Ectodermal cell (in vitro differentiated cells): ENCODE results near the gene MFSD2B.

Experiments used
- H3K27ac ChIP-seq: 2 replicates; pipeline ENCODE4 v1.7.0; 2013; ENCODE audit warnings: mild to moderate bottlenecking, low read depth, low read length; ENCODE audit not compliant: insufficient read depth, poor library complexity, severe bottlenecking
- H3K27me3 ChIP-seq: 2 replicates; pipeline ENCODE4 v1.7.0; 2013; ENCODE audit warnings: mild to moderate bottlenecking, low read length; ENCODE audit not compliant: insufficient read depth, control insufficient read depth, poor library complexity, severe bottlenecking
- H3K36me3 ChIP-seq: one replicate; pipeline ENCODE4 v1.7.0; 2013; ENCODE audit warnings: low read length; ENCODE audit not compliant: control insufficient read depth, insufficient read depth
- H3K4me1 ChIP-seq: one replicate; pipeline ENCODE4 v1.7.0; 2013; ENCODE audit warnings: low read length; ENCODE audit not compliant: control insufficient read depth, insufficient read depth
- H3K4me3 ChIP-seq: 2 replicates; pipeline ENCODE4 v1.7.0; 2013; ENCODE audit warnings: low read depth, low read length, control low read depth; ENCODE audit not compliant: insufficient read depth
- H3K9me3 ChIP-seq: 2 replicates; pipeline ENCODE4 v1.7.0; 2013; ENCODE audit warnings: mild to moderate bottlenecking, low read length, moderate library complexity; ENCODE audit not compliant: control insufficient read depth
- WGBS, 2 experiments: methylation state at CpG; one replicate each; pipeline ENCODE4 v1.1.7; 2013; ENCODE audit warnings: missing lambda C conversion rate in 2 of 2; 5-methylcytosine and 5-hydroxymethylcytosine counted together

The MFSD2B gene

DNA sequence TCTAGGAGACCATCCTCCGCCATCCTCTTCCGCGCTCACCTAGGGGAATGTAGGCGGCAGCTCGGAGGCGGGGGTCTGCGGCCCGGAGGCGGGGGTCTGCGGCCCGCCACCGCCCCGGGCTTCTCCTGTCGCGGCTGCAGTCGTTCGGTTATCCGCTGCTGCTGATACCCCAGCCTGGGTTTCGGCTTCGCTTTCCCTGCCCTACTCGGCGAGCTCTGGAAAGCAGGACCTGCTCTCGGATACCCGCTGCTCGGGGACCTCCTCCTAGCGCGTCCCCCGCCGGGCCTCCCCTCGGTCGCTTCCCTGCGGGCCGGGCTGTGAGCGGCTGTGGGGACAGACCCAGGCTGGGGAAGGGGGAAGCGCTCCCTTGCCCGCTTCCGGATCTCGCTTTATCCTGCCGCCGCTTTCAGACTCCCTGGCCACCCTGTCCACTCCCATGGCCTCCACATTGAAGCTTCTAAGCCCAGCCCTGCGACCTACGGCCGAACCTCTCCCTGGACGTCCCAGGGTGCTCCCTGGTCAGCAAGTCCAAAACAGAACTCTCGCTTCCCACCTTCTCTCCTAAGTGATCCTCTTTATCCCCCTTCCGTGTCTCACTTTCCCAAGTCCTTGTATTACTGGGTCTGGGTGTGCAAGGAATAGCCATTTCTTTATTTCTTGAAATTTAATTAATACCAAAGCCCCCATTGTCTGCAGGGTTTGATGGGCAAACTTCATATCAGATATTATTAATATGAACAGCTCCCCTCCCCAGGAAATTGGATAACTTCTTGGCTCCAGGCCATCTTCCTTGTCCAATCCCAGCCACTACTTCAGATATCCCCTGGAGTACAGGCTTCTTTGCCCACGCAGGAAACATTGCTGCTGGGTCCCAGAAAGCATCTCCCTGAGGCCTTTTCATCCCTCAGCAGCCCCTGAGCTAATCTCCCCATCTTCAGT lies 40.4 kb downstream of the MFSD2B start:
- WGBS, 2 experiments, result 2 to 4% methylated on average over 47 of the region's 47 CpGs
- Histone ChIP-seq H3K27me3 (no peaks in the 10 kb centered on the region), H3K27ac (peak overlapping the region; percentile 16), H3K36me3 (no peaks in the 10 kb centered on the region), H3K9me3 (no peaks in the 10 kb centered on the region), H3K4me1 (no peaks in the 10 kb centered on the region), H3K4me3 (peak overlapping the region; percentile 78)

GRCh38 chr2:24051833-24052232 lies 41.9 kb downstream of the MFSD2B start:
- WGBS, 2 experiments, result 94% methylated on average over 8 of the region's 8 CpGs
- Histone ChIP-seq H3K9me3 (no peaks in the 10 kb centered on the region), H3K27me3 (no peaks in the 10 kb centered on the region), H3K4me1 (no peaks in the 10 kb centered on the region), H3K4me3 (no peak overlapping the region), H3K27ac (no peak overlapping the region), H3K36me3 (no peaks in the 10 kb centered on the region)

- Histone ChIP-seq H3K27ac (no peak overlapping the region), H3K4me1 (no peaks in the 10 kb centered on the region), H3K9me3 (no peaks in the 10 kb centered on the region), H3K36me3 (no peaks in the 10 kb centered on the region), H3K27me3 (no peaks in the 10 kb centered on the region), H3K4me3 (no peak overlapping the region)
- WGBS, 2 experiments, result 100% methylated on average over 1 of the region's 1 CpG; no CpG with 5 or more reads in 1 of the 2 experiments
Measured at GRCh38 chr2:24052951-24053350, 43.1 kb downstream of the MFSD2B start.

GRCh38 chr2:24054366-24055010 lies 44.6 kb downstream of the MFSD2B start:
- H3K4me3 ChIP-seq, result no peak overlapping the region
- no peaks in the 10 kb centered on the region for H3K9me3 ChIP-seq
- no peak overlapping the region for H3K27ac ChIP-seq
- no peaks in the 10 kb centered on the region for H3K4me1 ChIP-seq
- H3K27me3 ChIP-seq, result no peaks in the 10 kb centered on the region
- 92 to 93% methylated on average over 7 of the region's 8 CpGs for WGBS, 2 experiments
- H3K36me3 ChIP-seq, result no peaks in the 10 kb centered on the region

- WGBS, 2 experiments, result 89 to 93% methylated on average over 6 of the region's 6 CpGs
- Histone ChIP-seq H3K36me3 (no peaks in the 10 kb centered on the region), H3K27ac (no peak overlapping the region), H3K9me3 (no peaks in the 10 kb centered on the region), H3K4me3 (no peak overlapping the region), H3K4me1 (no peaks in the 10 kb centered on the region), H3K27me3 (no peaks in the 10 kb centered on the region)
Measured at GRCh38 chr2:24055750-24056149, 45.9 kb downstream of the MFSD2B start.

DNA sequence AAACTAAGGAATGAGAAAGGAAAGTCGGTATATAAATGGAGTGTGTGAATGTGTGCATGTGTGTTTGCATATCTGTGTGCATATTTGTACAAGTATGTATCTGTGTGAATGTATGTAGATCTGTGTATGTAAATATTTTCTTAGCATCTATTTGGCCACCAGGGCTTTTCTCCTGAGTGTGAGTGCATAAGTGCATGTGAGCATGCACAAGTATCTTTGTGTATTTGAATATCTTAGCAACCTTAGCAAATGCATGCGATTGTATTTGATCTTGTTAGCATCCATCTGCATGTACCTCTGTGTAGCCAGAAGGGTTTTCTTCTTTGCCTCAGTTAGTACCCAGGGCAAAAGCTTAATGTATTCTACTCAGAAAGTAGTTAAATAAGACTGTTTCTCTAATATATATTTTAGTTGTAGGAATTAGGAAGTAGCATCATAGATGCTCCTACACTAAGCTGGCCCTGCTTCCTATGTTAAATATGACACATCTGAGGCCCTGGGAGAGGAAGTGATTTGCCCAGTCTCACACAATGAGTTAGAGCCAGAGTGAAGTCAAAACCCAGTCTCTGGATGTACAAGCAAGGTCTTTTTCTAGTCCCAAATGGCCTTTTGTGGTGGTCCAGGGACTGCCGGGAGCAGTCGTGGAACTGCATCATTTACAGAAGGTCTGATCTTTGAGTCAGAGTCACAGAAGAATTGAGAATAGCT lies 48.8 kb downstream of the MFSD2B start:
- WGBS, 2 experiments, result 92 to 95% methylated on average over 4 of the region's 4 CpGs
- Histone ChIP-seq H3K4me1 (no peaks in the 10 kb centered on the region), H3K9me3 (no peaks in the 10 kb centered on the region)

GRCh38 chr2:24065341-24065740 lies 55.5 kb downstream of the MFSD2B start:
- H3K9me3 ChIP-seq, result no peaks in the 10 kb centered on the region
- no peak overlapping the region for H3K27ac ChIP-seq
- no peaks in the 10 kb centered on the region for H3K27me3 ChIP-seq
- H3K36me3 ChIP-seq, result peaks cover 10% of the 10 kb centered on the region
- no peak overlapping the region for H3K4me3 ChIP-seq
- no peaks in the 10 kb centered on the region for H3K4me1 ChIP-seq
- 90 to 95% methylated on average over 2 of the region's 2 CpGs for WGBS, 2 experiments

More for the DNA sequence above, 48.8 kb downstream of the MFSD2B start:
- H3K27ac ChIP-seq, result no peak overlapping the region
- no peaks in the 10 kb centered on the region for H3K36me3 ChIP-seq
- no peak overlapping the region for H3K4me3 ChIP-seq
- no peaks in the 10 kb centered on the region for H3K27me3 ChIP-seq

DNA sequence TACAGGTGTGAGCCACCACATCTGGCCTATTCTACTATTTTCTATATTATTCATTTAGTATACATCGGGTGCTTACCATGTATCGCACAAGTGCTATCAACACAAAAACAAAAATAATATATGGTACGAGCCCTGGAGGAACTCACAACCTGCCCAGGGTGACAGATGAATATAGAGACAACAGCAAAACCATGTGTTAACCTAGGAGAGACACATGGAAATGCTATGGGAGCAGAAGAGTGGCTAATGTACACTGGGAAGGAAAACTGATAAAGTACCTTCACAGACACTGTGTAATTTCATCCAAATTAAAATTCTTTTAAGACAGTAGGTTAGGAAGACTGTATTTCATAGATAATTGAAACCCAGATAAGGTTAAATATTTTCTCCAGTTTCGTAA lies 62.4 kb downstream of the MFSD2B start:
- WGBS, 2 experiments, result 96 to 98% methylated on average over 4 of the region's 4 CpGs
- H3K4me3 ChIP-seq, result no peak overlapping the region
- H3K27me3 ChIP-seq, result no peaks in the 10 kb centered on the region
- H3K27ac ChIP-seq, result no peak overlapping the region
- no peaks in the 10 kb centered on the region for H3K9me3 ChIP-seq
- peaks cover 4% of the 10 kb centered on the region for H3K4me1 ChIP-seq
- H3K36me3 ChIP-seq, result peaks cover 6% of the 10 kb centered on the region

- Histone ChIP-seq H3K4me3 (no peak overlapping the region), H3K4me1 (peaks cover 12% of the 10 kb centered on the region), H3K36me3 (no peaks in the 10 kb centered on the region), H3K27me3 (no peaks in the 10 kb centered on the region), H3K27ac (no peak overlapping the region), H3K9me3 (no peaks in the 10 kb centered on the region)
- 90 to 97% methylated on average over 3 of the region's 6 CpGs for WGBS, 2 experiments
Measured at GRCh38 chr2:24073816-24074215, 63.9 kb downstream of the MFSD2B start.

- no peaks in the 10 kb centered on the region for H3K36me3 ChIP-seq
- H3K27ac ChIP-seq, result no peak overlapping the region
- peaks cover 12% of the 10 kb centered on the region for H3K4me1 ChIP-seq
- H3K4me3 ChIP-seq, result peak overlapping the region; percentile 70
- H3K27me3 ChIP-seq, result no peaks in the 10 kb centered on the region
- 65 to 71% methylated on average over 5 of the region's 5 CpGs for WGBS, 2 experiments
- H3K9me3 ChIP-seq, result no peaks in the 10 kb centered on the region
Measured at GRCh38 chr2:24075259-24075658, 65.4 kb downstream of the MFSD2B start.
